K562 (cell line): ENCODE data around the gene LPXN. TPM values are rescaled to one million over a fixed set of nuclear protein-coding genes. Genes with fewer than 3 reads are reported as not detected.

ENCODE experiments used
- ATAC-seq: fragments of 200-7000 bp; cut with Tn5 transposase; 3 replicates; pipeline ENCODE4 v1.9.1; 2020; ENCODE audit warnings: moderate library complexity
- BruUV-seq: library from RNA; stranded (reverse); fragments of 400-500 nt; replicated peaks from 2 replicates; lab custom pipeline; 2021; lab: Mats Ljungman, UMichigan
- CTCF ChIA-PET: fragments of 300-600 bp; formaldehyde crosslinking; extraction: SDS; loops from one replicate; lab custom pipeline; 2021; ENCODE audit warnings: low intra/inter-chr PET ratio; lab: Yijun Ruan, JAX
- POLR2A ChIA-PET: fragments of 300-600, 350-650 bp; sonication (Branson Sonifier 250); formaldehyde crosslinking; extraction: SDS; loops from one replicate; lab custom pipeline; 2021; ENCODE audit warnings: antibody characterized with exemption, inconsistent platforms; lab: Yijun Ruan, JAX
- DNase-seq, 4 experiments: peaks; one replicate each; pipeline versions ENCODE4 v3.0.0 to v3.0.0-alpha.2; 2011 to 2018; ENCODE audit warnings: low spot score in 3 of 4, mixed read lengths in 3 of 4; ENCODE audit errors: extremely low read depth in 1 of 4
- FAIRE-seq: peaks from 2 replicates; lab custom pipeline; 2011; peaks lifted over from hg19 to GRCh38; lab: Jason Lieb, UNC
- H2AFZ ChIP-seq: 2 replicates; pipeline ENCODE4 v1.6.0; 2011; ENCODE audit warnings: low read depth, low read length, control low read depth, inconsistent platforms
- H3K27ac ChIP-seq: fragments of 200-600 bp; 3 replicates; pipeline ENCODE4 v1.8.0; 2011; ENCODE audit warnings: low read depth, mild to moderate bottlenecking, control low read depth, inconsistent platforms, low read length, moderate library complexity, mixed read lengths; ENCODE audit errors: extremely low read depth
- H3K27me3 ChIP-seq, 2 experiments: fragments of 300-600 bp in 1 of 2; 2 replicates in 1 of 2; 3 replicates in 1 of 2; pipeline versions ENCODE4 v1.6.0 to v1.8.0; 2011; ENCODE audit warnings: inconsistent platforms in 2 of 2, low read length in 2 of 2, mild to moderate bottlenecking in 1 of 2, mixed read lengths in 1 of 2, moderate library complexity in 1 of 2; ENCODE audit not compliant: control insufficient read depth in 2 of 2, insufficient read depth in 2 of 2
- H3K36me3 ChIP-seq: fragments of 300-600 bp; 3 replicates; pipeline ENCODE4 v1.8.0; 2011; ENCODE audit warnings: mild to moderate bottlenecking, low read length, inconsistent platforms; ENCODE audit not compliant: control insufficient read depth, insufficient read depth
- H3K4me1 ChIP-seq, 2 experiments: fragments of 200-600 bp in 1 of 2; replicated peaks in 1 of 2; 2 replicates in 1 of 2; 3 replicates in 1 of 2; pipeline versions ENCODE4 v1.5.1 to v1.8.0; 2011; ENCODE audit warnings: inconsistent platforms in 2 of 2, low read length in 2 of 2, mild to moderate bottlenecking in 1 of 2, mixed read lengths in 1 of 2, moderate library complexity in 1 of 2; ENCODE audit not compliant: control insufficient read depth in 2 of 2, insufficient read depth in 2 of 2
- H3K4me2 ChIP-seq: 2 replicates; pipeline ENCODE4 v1.6.1; 2011; ENCODE audit warnings: low read length, control low read depth, inconsistent platforms, mixed read lengths; ENCODE audit not compliant: insufficient read depth
- H3K4me3 ChIP-seq: fragments of 200-600 bp; sonication (generic), shearing (Covaris generic); 2 replicates; pipeline ENCODE4 v1.5.1; 2016; ENCODE audit warnings: control low read depth, inconsistent platforms
- H3K79me2 ChIP-seq: fragments of 200-600 bp; 3 replicates; pipeline ENCODE4 v1.8.0; 2011; ENCODE audit warnings: low read length, inconsistent platforms; ENCODE audit not compliant: control insufficient read depth, insufficient read depth
- H3K9ac ChIP-seq, 2 experiments: 2 replicates each; pipeline versions ENCODE4 v1.6.0 to v1.6.1; 2011; ENCODE audit warnings: low read depth in 2 of 2, low read length in 2 of 2, control low read depth in 1 of 2, inconsistent platforms in 1 of 2, mild to moderate bottlenecking in 1 of 2, mixed read lengths in 1 of 2; ENCODE audit not compliant: insufficient read depth in 1 of 2
- H3K9me1 ChIP-seq: one replicate; pipeline ENCODE4 v1.6.0; 2011; ENCODE audit warnings: inconsistent platforms, mild to moderate bottlenecking, low read length, moderate library complexity; ENCODE audit not compliant: control insufficient read depth, insufficient read depth
- H3K9me3 ChIP-seq: replicated peaks from 2 replicates; pipeline ENCODE4 v1.5.1; 2011; ENCODE audit warnings: low read depth, low read length, inconsistent platforms; ENCODE audit not compliant: control insufficient read depth, insufficient read depth
- H4K20me1 ChIP-seq: replicated peaks from 2 replicates; pipeline ENCODE4 v1.6.1; 2011; ENCODE audit warnings: low read length, inconsistent platforms, mixed read lengths; ENCODE audit not compliant: control insufficient read depth, insufficient read depth
- ATF7 ChIP-seq: fragments of 450-650 bp; IDR thresholded peaks from 2 replicates; pipeline ENCODE4 v1.7.1; 2014; ENCODE audit warnings: mild to moderate bottlenecking, moderate library complexity
- CTCF ChIP-seq, 3 experiments: IDR thresholded peaks in 2 of 3; conservative IDR thresholded peaks in 1 of 3; 2 replicates each; pipeline ENCODE4 v1.5.1; 2011 to 2012; ENCODE audit warnings: low read length in 3 of 3, mild to moderate bottlenecking in 3 of 3, control low read depth in 2 of 3, improper control_type of control experiment in 1 of 3, inconsistent platforms in 1 of 3, low read depth in 1 of 3, mixed read lengths in 1 of 3, moderate library complexity in 1 of 3; ENCODE audit not compliant: insufficient read depth in 2 of 3
- CTCFL ChIP-seq: IDR thresholded peaks from 2 replicates; pipeline ENCODE4 v1.6.1; 2011; ENCODE audit warnings: borderline replicate concordance, low read depth, mild to moderate bottlenecking, moderate library complexity, low read length; ENCODE audit not compliant: insufficient read depth, poor library complexity, severe bottlenecking
- PRMT5 ChIP-seq: sonication (generic); formaldehyde crosslinking; IDR thresholded peaks from 2 replicates; pipeline ENCODE4 v1.5.0; 2020; ENCODE audit warnings: missing genetic modification reagents
- RAD21 ChIP-seq, 2 experiments: fragments of 250-450 bp in 1 of 2; fragments of 450-650 bp in 1 of 2; sonication (Bioruptor Pico) in 1 of 2; formaldehyde crosslinking in 1 of 2; IDR thresholded peaks in 1 of 2; conservative IDR thresholded peaks in 1 of 2; 2 replicates each; pipeline versions ENCODE4 v1.4.0 to v1.8.0; 2020 to 2022; ENCODE audit warnings: mild to moderate bottlenecking in 2 of 2, moderate library complexity in 1 of 2
- SMC3 ChIP-seq: conservative IDR thresholded peaks from 2 replicates; pipeline ENCODE4 v1.6.1; 2011; ENCODE audit warnings: low read depth, low read length, improper control_type of control experiment; ENCODE audit not compliant: insufficient read depth
- SNRNP70 ChIP-seq: fragments of 200-400 bp; formaldehyde crosslinking; optimal IDR thresholded peaks from 2 replicates; pipeline ENCODE3; 2017; ENCODE audit warnings: low read depth, low read length
- THAP7 ChIP-seq: fragments of 250-450 bp; sonication (Bioruptor Pico); IDR thresholded peaks from 2 replicates; pipeline ENCODE4 v1.5.0; 2021
- ZBTB7A ChIP-seq: IDR thresholded peaks from 2 replicates; pipeline ENCODE4 v1.6.1; 2011; ENCODE audit warnings: low read depth, mild to moderate bottlenecking, low read length, moderate library complexity, borderline replicate concordance; ENCODE audit not compliant: control insufficient read depth
- ZNF512 ChIP-seq: IDR thresholded peaks from 2 replicates; pipeline ENCODE4 v1.6.1; 2016; ENCODE audit warnings: missing genetic modification characterization, missing compliant biosample characterization
- WGBS: fragments of 100-300 bp; shearing (Covaris generic); methylation state at CpG from one replicate; pipeline ENCODE4 v1.1.6; 2016; ENCODE audit warnings: low coverage, mixed read lengths; ENCODE audit not compliant: insufficient coverage; ENCODE audit errors: missing lambda C conversion rate; 5-methylcytosine and 5-hydroxymethylcytosine counted together
- in situ Hi-C: fragments of 300-500 bp; cut with MboI; formaldehyde crosslinking; loops from 4 replicates; pipeline ENCODE4 v1.15.0; 2018; ENCODE audit warnings: inconsistent platforms, mixed read lengths
- intact Hi-C: fragments of 100-400 bp; cut with micrococcal nuclease; formaldehyde crosslinking; loops from 2 replicates; pipeline ENCODE4 v1.14.2; 2022
- polyA plus RNA-seq, 8 experiments: library from polyadenylated mRNA; depleted of rRNA in 4 of 8; stranded (reverse) in 5 of 8; unstranded in 3 of 8; fragments of >200 nt; fragmentation: Nextera tagmentation in 2 of 8; fragmentation: Illumina TruSeq in 1 of 8; extraction: Ambion mirVana in 2 of 8; extraction: Trizol in 1 of 8; gene quantifications; 2 replicates each; pipeline versions ENCODE4 v1.2.1 to v1.2.3, GENCODE V29; 2011 to 2014; ENCODE audit warnings: inconsistent platforms in 1 of 8, missing spikeins in 1 of 8
- total RNA-seq, 7 experiments: library from RNA; depleted of rRNA in 6 of 7; stranded (reverse); fragments of >200 nt in 6 of 7; fragmentation: Illumina TruSeq in 2 of 7; extraction: Trizol in 2 of 7; gene quantifications; 2 replicates each; pipeline versions ENCODE4 v1.2.1 to v1.2.3, GENCODE V29; 2011 to 2021; ENCODE audit warnings: low replicate concordance in 1 of 7

LPXN gene
- total and polyA plus RNA-seq, 9 of the 15 experiments (the other 6 are each of a cell fraction or from before 2014, with no cell fraction given), result 0.73 to 3.1 (median 2.0) TPM

GRCh38 chr11:58567889-58568512 is 7.7 kb downstream of the LPXN start:
- H2AFZ ChIP-seq, result peak overlapping the region; percentile 22; the same call in 1 of the 2 replicates
- H3K27ac ChIP-seq, result no peak overlapping the region
- H3K36me3 ChIP-seq, result no peaks in the 10 kb centered on the region
- no peaks in the 10 kb centered on the region for H3K79me2 ChIP-seq
- no peak overlapping the region for H3K4me3 ChIP-seq
- ChIA-PET CTCF (interaction anchor here (0.7 to 1.4 kb wide), 4 partner anchors 51 to 568 kb away, joined by 3 to 6 read pairs (median 4); no protein-coding TSS in a partner anchor), POLR2A (interaction anchor here (1.0 to 2.5 kb wide), 4 partner anchors 9 to 206 kb away, joined by 4 to 7 read pairs (median 6); no protein-coding TSS in a partner anchor)
- peak; percentile 83 for FAIRE-seq
- DNase-seq, result peak; percentile 58 to 77 (median 60)
- 44% methylated on average over 4 of the region's 4 CpGs for WGBS
- H3K9ac ChIP-seq, result no peak overlapping the region
- intact Hi-C loops (no loop called here), in situ Hi-C loops (no loop called here)
- no peaks in the 10 kb centered on the region for H3K27me3 ChIP-seq
- no TSS peak for BruUV-seq
- H3K9me3 ChIP-seq, result no peaks in the 10 kb centered on the region
- no peaks in the 10 kb centered on the region for H3K9me1 ChIP-seq
- H4K20me1 ChIP-seq, result no peaks in the 10 kb centered on the region
- no peak overlapping the region for H3K4me2 ChIP-seq
- H3K4me1 ChIP-seq, result no peaks in the 10 kb centered on the region
- peak; percentile 99 for ATAC-seq
- TF ChIP-seq ATF7, result no peak
- TF ChIP-seq CTCFL, result peak; percentile 17
- no peak for TF ChIP-seq PRMT5 (CRISPR knock-in tag)
- TF ChIP-seq THAP7 (CRISPR knock-in tag), result no peak
- TF ChIP-seq SMC3, result 0 out of 2 replicates have a peak, but pooled peaks have one; percentile 35
- no peak for TF ChIP-seq SNRNP70
- 0 out of 2 replicates have a peak, but pooled peaks have one; percentile 22 for TF ChIP-seq ZNF512 (tag)
- TF ChIP-seq ZBTB7A, result 0 out of 2 replicates have a peak, but pooled peaks have one; percentile 36
- peak; percentile 53 to 60 for TF ChIP-seq RAD21 (CRISPR knock-in tag; conservative IDR thresholded peaks at IDR 0.05 in 1 of 2, IDR thresholded peaks at IDR 0.05 in 1 of 2)
- peak; percentile 86 to 98 (median 88) for TF ChIP-seq CTCF (IDR thresholded peaks at IDR 0.05 in 2 of 3, conservative IDR thresholded peaks at IDR 0.05 in 1 of 3; ENCODE audit: insufficient read depth in 2 of 3, low read depth in 1 of 3, low read length in 3 of 3)
